HG03066 (cell line): Measurements from ENCODE around the gene MTHFD2.

Experiments used
- ATAC-seq: cut with Tn5 transposase; IDR thresholded peaks from one replicate; pipeline ENCODE4 v1.9.1; 2021; ENCODE audit warnings: low read depth; ENCODE audit not compliant: unreplicated experiment

The MTHFD2 gene

DNA sequence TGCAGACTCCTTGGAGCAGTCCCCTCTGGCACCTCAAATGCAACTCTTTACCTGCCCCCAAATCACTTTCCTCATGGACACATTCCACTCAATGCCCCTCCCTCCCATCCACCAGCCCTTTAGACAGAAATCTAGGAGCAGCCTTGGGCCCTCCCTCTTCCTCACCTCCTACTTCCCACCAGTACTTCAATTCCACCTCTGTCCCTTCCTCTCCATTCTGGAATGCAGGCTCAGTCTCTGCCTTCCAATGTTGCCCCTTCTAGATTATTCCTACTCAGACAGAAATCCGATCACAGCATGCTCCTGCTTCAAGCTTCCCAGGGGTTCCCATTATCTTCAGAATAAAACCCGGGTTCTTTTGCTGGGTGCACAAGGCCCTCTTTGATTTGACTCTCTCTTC is 62.1 kb downstream of the MTHFD2 start:
- no peak for ATAC-seq

GRCh38 chr2:74261204-74261864 is 62.9 kb downstream of the MTHFD2 start:
- ATAC-seq: no peak

DNA sequence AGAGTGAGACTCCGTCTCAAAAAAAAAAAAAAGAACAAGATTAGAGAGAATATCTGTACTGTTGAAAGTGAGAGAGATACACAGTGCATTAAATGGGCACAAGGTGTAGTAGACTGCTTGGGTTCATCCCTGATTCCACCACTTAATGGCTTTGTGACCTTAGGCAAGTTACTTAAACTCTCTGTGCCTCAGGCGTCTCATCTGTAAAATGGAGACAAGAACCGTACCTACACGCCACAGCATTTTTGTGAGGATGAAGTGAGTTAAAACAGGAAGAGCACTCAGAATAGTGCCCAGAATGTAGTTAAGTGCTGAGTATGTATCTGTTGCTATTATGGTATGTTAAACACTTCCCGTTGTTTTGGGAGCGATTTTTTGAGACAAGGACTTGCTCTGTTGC is 64.3 kb downstream of the MTHFD2 start:
- no peak for ATAC-seq

- no peak for ATAC-seq
Measured at GRCh38 chr2:74264281-74264680, 65.9 kb downstream of the MTHFD2 start.

- no peak for ATAC-seq
Measured at GRCh38 chr2:74267068-74267467, 68.7 kb downstream of the MTHFD2 start.
